SK-N-MC (cell line): ENCODE measurements around the gene MTHFSD.

Source experiments
- DNase-seq: peaks from one replicate; pipeline ENCODE4 v3.0.0-alpha.2; 2011; ENCODE audit warnings: low read depth, low spot score
- H3K27ac ChIP-seq: fragments of 200-600 bp; sonication (generic); 2 replicates; pipeline ENCODE4 v1.5.1; 2016; ENCODE audit warnings: mixed run types
- H3K36me3 ChIP-seq: fragments of 200-600 bp; sonication (generic); 2 replicates; pipeline ENCODE4 v1.6.1; 2017; ENCODE audit warnings: antibody characterized with exemption, low read length, mixed read lengths; ENCODE audit not compliant: insufficient read depth
- H3K4me3 ChIP-seq: fragments of 200-600 bp; sonication (generic); 2 replicates; pipeline ENCODE4 v1.5.1; 2016
- H3K9ac ChIP-seq: fragments of 200-600 bp; sonication (generic); 2 replicates; pipeline ENCODE4 v1.8.0; 2017; ENCODE audit warnings: mixed run types, mixed read lengths; ENCODE audit not compliant: insufficient read length
- H3K9me3 ChIP-seq: fragments of 200-600 bp; sonication (generic); 2 replicates; pipeline ENCODE4 v1.6.1; 2017; ENCODE audit warnings: low read depth, mild to moderate bottlenecking, antibody characterized with exemption, low read length, moderate library complexity, mixed read lengths
- EZH2 ChIP-seq: fragments of 200-600 bp; sonication (generic); IDR thresholded peaks from one replicate; pipeline ENCODE4 v1.6.1; 2017; ENCODE audit warnings: antibody characterized with exemption
- FOXP2 ChIP-seq: optimal IDR thresholded peaks from 2 replicates; pipeline ENCODE3; 2011; ENCODE audit warnings: mild to moderate bottlenecking, moderate library complexity; ENCODE audit not compliant: insufficient read depth; ENCODE audit errors: extremely low read length, control extremely low read depth
- POLR2AphosphoS5 ChIP-seq: IDR thresholded peaks from 2 replicates; pipeline ENCODE4 v1.6.1; 2012; ENCODE audit warnings: mild to moderate bottlenecking, low read depth, low read length, borderline replicate concordance

MTHFSD gene

GRCh38 chr16:86572606-86573005 is 17.6 kb upstream of the MTHFSD start:
- H3K9ac ChIP-seq = no peak overlapping the region
- H3K9me3 ChIP-seq = no peaks in the 10 kb centered on the region
- H3K36me3 ChIP-seq = no peaks in the 10 kb centered on the region
- DNase-seq = no peak
- no peak overlapping the region for H3K4me3 ChIP-seq
- TF ChIP-seq FOXP2 (no peak), EZH2 (no peak), POLR2AphosphoS5 (no peak)
- H3K27ac ChIP-seq = no peak overlapping the region

GRCh38 chr16:86572041-86572521 is 17.0 kb upstream of the MTHFSD start:
- TF ChIP-seq POLR2AphosphoS5 (no peak), EZH2 (no peak), FOXP2 (no peak)

GRCh38 chr16:86571530-86571915 is 16.5 kb upstream of the MTHFSD start:
- Histone ChIP-seq H3K36me3 (no peaks in the 10 kb centered on the region), H3K4me3 (no peak overlapping the region), H3K27ac (no peak overlapping the region), H3K9ac (no peak overlapping the region), H3K9me3 (no peaks in the 10 kb centered on the region)
- DNase-seq = no peak
- no peak for TF ChIP-seq FOXP2
- TF ChIP-seq EZH2 = no peak
- TF ChIP-seq POLR2AphosphoS5 = no peak

More at GRCh38 chr16:86572041-86572521, 17.0 kb upstream of the MTHFSD start:
- no peak for DNase-seq
- no peak overlapping the region for H3K27ac ChIP-seq
- no peaks in the 10 kb centered on the region for H3K9me3 ChIP-seq
- H3K9ac ChIP-seq = no peak overlapping the region
- H3K36me3 ChIP-seq = no peaks in the 10 kb centered on the region
- H3K4me3 ChIP-seq = no peak overlapping the region

- Histone ChIP-seq H3K27ac (no peak overlapping the region), H3K36me3 (no peaks in the 10 kb centered on the region), H3K4me3 (no peak overlapping the region), H3K9ac (no peak overlapping the region), H3K9me3 (no peaks in the 10 kb centered on the region)
- DNase-seq = no peak
- TF ChIP-seq POLR2AphosphoS5 = no peak
- no peak for TF ChIP-seq FOXP2
- no peak for TF ChIP-seq EZH2
Observed at GRCh38 chr16:86570558-86571529, 15.8 kb upstream of the MTHFSD start.

- H3K4me3 ChIP-seq = no peak overlapping the region
- H3K9ac ChIP-seq = no peak overlapping the region
- H3K27ac ChIP-seq = no peak overlapping the region
- TF ChIP-seq FOXP2 (no peak), EZH2 (no peak), POLR2AphosphoS5 (no peak)
- DNase-seq = no peak
- H3K36me3 ChIP-seq = no peaks in the 10 kb centered on the region
- H3K9me3 ChIP-seq = no peaks in the 10 kb centered on the region
Observed at GRCh38 chr16:86569701-86570447, 14.8 kb upstream of the MTHFSD start.

- no peaks in the 10 kb centered on the region for H3K36me3 ChIP-seq
- no peak for DNase-seq
- TF ChIP-seq POLR2AphosphoS5 = no peak
- no peak for TF ChIP-seq FOXP2
- no peak for TF ChIP-seq EZH2
- H3K9ac ChIP-seq = no peak overlapping the region
- no peak overlapping the region for H3K4me3 ChIP-seq
- no peak overlapping the region for H3K27ac ChIP-seq
- H3K9me3 ChIP-seq = no peaks in the 10 kb centered on the region
Observed at GRCh38 chr16:86568677-86569623, 13.9 kb upstream of the MTHFSD start.

- TF ChIP-seq POLR2AphosphoS5 (no peak), FOXP2 (no peak), EZH2 (no peak)
- H3K9me3 ChIP-seq = no peaks in the 10 kb centered on the region
- no peaks in the 10 kb centered on the region for H3K36me3 ChIP-seq
- no peak for DNase-seq
- H3K9ac ChIP-seq = no peak overlapping the region
- H3K27ac ChIP-seq = no peak overlapping the region
- no peak overlapping the region for H3K4me3 ChIP-seq
Observed at GRCh38 chr16:86567701-86568581, 12.9 kb upstream of the MTHFSD start.
